ENCODE data around the gene INPPL1. TPM values are rescaled to one million over a fixed set of nuclear protein-coding genes. Genes with fewer than 3 reads are reported as not detected.

Gene INPPL1
- total and polyA plus RNA-seq, 2 donors from 2014 or later: 39.9 to 120 TPM

GRCh38 chr11:72243173-72244059 lies 18.8 kb downstream of the INPPL1 start:
- intact Hi-C loops (cut with DNase I): no loop called here
- H3K27ac ChIP-seq (ENCODE audit: low read depth in 2 of 2, low read length in 2 of 2): no peak overlapping the region
- H3K9me3 ChIP-seq (ENCODE audit: control insufficient read depth in 2 of 3, insufficient read depth in 1 of 3, low read length in 3 of 3): no peaks in the 10 kb centered on the region
- DNase-seq: peak in 2 of 5 donors; percentile 50 to 68
- H3K4me1 ChIP-seq (ENCODE audit: control insufficient read depth in 2 of 3, insufficient read depth in 2 of 3, low read depth in 1 of 3, low read length in 3 of 3): peaks cover 0 to 8% (median 0%) of the 10 kb centered on the region in 3 donors
- FAIRE-seq: no peak
- TF ChIP-seq CTCF (IDR thresholded peaks at IDR 0.05; ENCODE audit: borderline replicate concordance, extremely low read depth, insufficient read depth): no peak
- no peak overlapping the region for H3K4me3 ChIP-seq (ENCODE audit: low read length in 3 of 3)
- H3K27me3 ChIP-seq (ENCODE audit: control insufficient read depth, insufficient read depth, low read length): peaks cover 50% of the 10 kb centered on the region
- no peak overlapping the region for H3K9ac ChIP-seq (ENCODE audit: low read length in 3 of 3)
- no peaks in the 10 kb centered on the region for H3K36me3 ChIP-seq (ENCODE audit: control insufficient read depth in 2 of 3, insufficient read depth in 3 of 3, low read length in 3 of 3)

DNA sequence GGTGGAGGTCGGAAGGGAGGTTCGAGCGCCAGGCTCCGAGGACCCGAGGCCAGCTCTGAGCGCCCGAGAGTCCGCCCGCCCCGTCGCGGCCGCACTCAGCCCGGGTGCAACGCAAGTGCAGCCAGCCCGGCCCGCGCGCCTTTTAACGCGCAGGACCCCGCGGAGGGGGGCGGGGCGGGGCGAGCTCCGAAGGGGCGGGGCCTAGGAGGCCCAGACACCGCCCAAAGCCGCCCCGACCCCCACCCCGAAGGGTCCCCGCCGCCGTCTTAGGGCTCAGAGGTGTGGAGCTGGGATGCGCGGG lies 19.4 kb downstream of the INPPL1 start, which contains the start of gene PHOX2A:
PHOX2A (minus strand) TSS at position 117 of the 301 bp plus-strand sequence. CDS start 172 bp downstream, outside the sequence.
- FAIRE-seq: no peak
- peaks cover 50% of the 10 kb centered on the region for H3K27me3 ChIP-seq (ENCODE audit: control insufficient read depth, insufficient read depth, low read length)
- TF ChIP-seq CTCF (IDR thresholded peaks at IDR 0.05; ENCODE audit: borderline replicate concordance, extremely low read depth, insufficient read depth): no peak
- H3K27ac ChIP-seq (ENCODE audit: low read depth in 2 of 2, low read length in 2 of 2): no peak within 1 kb of the TSS
- H3K9ac ChIP-seq (ENCODE audit: low read length in 3 of 3): no peak within 1 kb of the TSS
- intact Hi-C loops (cut with DNase I): no loop called here
- H3K9me3 ChIP-seq (ENCODE audit: control insufficient read depth in 2 of 3, insufficient read depth in 1 of 3, low read length in 3 of 3): no peaks in the 10 kb centered on the region
- H3K4me3 ChIP-seq (ENCODE audit: low read length in 3 of 3): no peak within 1 kb of the TSS
- peaks cover 0 to 8% (median 0%) of the 10 kb centered on the region in 3 donors for H3K4me1 ChIP-seq (ENCODE audit: control insufficient read depth in 2 of 3, insufficient read depth in 2 of 3, low read depth in 1 of 3, low read length in 3 of 3)
- peak in 2 of 5 donors; percentile 39 to 78 for DNase-seq
- no peaks in the 10 kb centered on the region for H3K36me3 ChIP-seq (ENCODE audit: control insufficient read depth in 2 of 3, insufficient read depth in 3 of 3, low read length in 3 of 3)

DNA sequence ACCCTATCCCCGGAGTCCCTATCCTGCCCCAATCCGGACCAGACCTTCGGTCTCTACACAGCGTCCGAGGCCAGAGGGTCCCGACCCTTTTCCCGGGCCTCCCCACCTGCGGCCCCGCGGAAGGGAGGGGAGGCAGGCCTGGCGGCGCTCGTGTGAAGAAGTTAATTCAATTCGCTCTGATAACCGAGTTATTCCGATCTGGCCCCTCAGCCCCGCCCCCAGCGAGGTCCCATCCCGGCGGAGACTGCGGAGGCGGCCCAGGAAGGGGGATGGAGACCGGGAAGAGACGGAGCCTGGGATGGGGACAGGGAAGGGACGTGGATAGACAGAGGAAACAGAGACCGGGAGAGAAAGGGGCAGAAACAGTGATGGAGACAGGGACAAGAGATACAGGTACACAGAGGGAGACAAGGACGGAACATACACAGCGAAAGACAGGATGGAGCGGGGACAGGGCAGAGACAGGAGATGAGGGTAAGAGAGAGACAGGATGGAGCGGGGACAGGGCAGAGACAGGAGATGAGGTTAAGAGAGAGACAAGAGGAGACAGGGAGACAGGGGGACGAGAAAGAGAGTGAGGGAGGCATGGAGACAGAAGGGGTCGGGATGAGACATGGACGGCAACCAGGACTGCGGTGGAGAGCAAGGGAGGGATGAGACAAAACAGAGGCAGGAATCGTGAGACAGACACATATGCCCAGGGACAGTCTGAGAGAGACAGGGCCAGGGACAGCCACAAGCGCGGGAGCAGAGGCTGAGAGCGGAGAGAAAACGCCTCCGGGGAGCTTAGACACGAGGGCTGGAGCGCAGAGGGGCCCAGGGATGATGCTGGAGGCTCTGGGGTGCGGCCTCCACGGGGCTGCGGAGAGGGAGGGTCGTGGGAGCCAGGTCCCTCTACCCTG lies 20.0 kb downstream of the INPPL1 start:
- Histone ChIP-seq H3K27me3 (ENCODE audit: control insufficient read depth, insufficient read depth, low read length) (peaks cover 48% of the 10 kb centered on the region), H3K4me3 (ENCODE audit: low read length in 3 of 3) (no peak overlapping the region), H3K27ac (ENCODE audit: low read depth in 2 of 2, low read length in 2 of 2) (no peak overlapping the region), H3K36me3 (ENCODE audit: control insufficient read depth in 2 of 3, insufficient read depth in 3 of 3, low read length in 3 of 3) (no peaks in the 10 kb centered on the region), H3K9ac (ENCODE audit: low read length in 3 of 3) (no peak overlapping the region), H3K4me1 (ENCODE audit: control insufficient read depth in 2 of 3, insufficient read depth in 2 of 3, low read depth in 1 of 3, low read length in 3 of 3) (peaks cover 0 to 4% (median 0%) of the 10 kb centered on the region in 3 donors), H3K9me3 (ENCODE audit: control insufficient read depth in 2 of 3, insufficient read depth in 1 of 3, low read length in 3 of 3) (no peaks in the 10 kb centered on the region)
- intact Hi-C loops (cut with DNase I): no loop called here
- FAIRE-seq (no peak), DNase-seq (peak in 2 of 5 donors; percentile 38 to 50)
- no peak for TF ChIP-seq CTCF (IDR thresholded peaks at IDR 0.05; ENCODE audit: borderline replicate concordance, extremely low read depth, insufficient read depth)

Measured in kidney (tissue), 14 donors.